ENCODE measurements around the gene C4orf51. TPM values are rescaled to one million over a fixed set of nuclear protein-coding genes. Genes with fewer than 3 reads are reported as not detected.

The C4orf51 gene
- total and polyA plus RNA-seq, 10 donors = not detected

DNA sequence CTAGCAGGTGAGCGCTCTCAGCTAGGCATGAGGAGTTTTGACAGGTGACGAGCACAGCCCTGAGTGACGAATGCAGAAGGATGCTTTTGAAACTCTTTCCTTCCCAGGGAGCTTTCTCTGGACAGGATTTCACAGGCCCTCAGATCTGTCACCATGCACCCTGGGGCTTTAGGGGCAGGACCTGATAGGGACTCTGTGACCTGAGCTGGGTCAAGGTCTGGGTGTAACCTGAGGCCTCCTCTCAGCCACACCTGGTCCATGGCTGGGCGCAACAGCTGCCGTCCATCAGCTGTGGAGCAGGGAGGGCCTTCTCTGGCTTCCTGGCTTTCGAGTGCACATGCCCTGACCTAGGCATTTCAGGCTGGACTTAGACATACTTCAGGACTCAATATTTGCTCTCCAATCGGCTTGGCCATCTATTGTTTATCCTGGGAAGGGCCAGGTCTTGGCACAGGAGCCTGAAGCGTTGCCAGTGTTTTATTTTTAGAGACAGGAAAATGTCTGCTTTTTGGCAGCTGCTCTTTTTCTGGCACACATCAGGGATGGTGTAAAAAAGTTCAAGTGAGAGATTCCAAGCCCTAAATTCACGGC lies 56.4 kb downstream of the C4orf51 start:
- peaks cover 0 to 28% (median 11%) of the 10 kb centered on the region in 6 donors for H3K4me1 ChIP-seq
- H3K27me3 ChIP-seq (replicated peaks in 1 of 7) = no peaks in the 10 kb centered on the region
- no peaks in the 10 kb centered on the region for H3K36me3 ChIP-seq
- H3K4me3 ChIP-seq = no peak overlapping the region
- WGBS, 5 donors = 55 to 82% (median 69%) methylated on average over 8 to 9 of the region's 9 CpGs
- H3K9me3 ChIP-seq = no peaks in the 10 kb centered on the region
- H3K27ac ChIP-seq = peak overlapping the region in 3 of 8 donors; percentile 2 to 34 (median 27)
- no peak for DNase-seq
- intact Hi-C loops (cut with DNase I; ENCODE audit: low total_unique reads) = no loop called here
- peak in 1 of 3 donors; percentile 32 for TF ChIP-seq POLR2AphosphoS5 (IDR thresholded peaks at IDR 0.05)
- TF ChIP-seq, protein P1, sequence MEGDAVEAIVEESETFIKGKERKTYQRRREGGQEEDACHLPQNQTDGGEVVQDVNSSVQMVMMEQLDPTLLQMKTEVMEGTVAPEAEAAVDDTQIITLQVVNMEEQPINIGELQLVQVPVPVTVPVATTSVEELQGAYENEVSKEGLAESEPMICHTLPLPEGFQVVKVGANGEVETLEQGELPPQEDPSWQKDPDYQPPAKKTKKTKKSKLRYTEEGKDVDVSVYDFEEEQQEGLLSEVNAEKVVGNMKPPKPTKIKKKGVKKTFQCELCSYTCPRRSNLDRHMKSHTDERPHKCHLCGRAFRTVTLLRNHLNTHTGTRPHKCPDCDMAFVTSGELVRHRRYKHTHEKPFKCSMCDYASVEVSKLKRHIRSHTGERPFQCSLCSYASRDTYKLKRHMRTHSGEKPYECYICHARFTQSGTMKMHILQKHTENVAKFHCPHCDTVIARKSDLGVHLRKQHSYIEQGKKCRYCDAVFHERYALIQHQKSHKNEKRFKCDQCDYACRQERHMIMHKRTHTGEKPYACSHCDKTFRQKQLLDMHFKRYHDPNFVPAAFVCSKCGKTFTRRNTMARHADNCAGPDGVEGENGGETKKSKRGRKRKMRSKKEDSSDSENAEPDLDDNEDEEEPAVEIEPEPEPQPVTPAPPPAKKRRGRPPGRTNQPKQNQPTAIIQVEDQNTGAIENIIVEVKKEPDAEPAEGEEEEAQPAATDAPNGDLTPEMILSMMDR (IDR thresholded peaks at IDR 0.05 in 8 of 11, conservative IDR thresholded peaks at IDR 0.05 in 3 of 11) = no peak

DNA sequence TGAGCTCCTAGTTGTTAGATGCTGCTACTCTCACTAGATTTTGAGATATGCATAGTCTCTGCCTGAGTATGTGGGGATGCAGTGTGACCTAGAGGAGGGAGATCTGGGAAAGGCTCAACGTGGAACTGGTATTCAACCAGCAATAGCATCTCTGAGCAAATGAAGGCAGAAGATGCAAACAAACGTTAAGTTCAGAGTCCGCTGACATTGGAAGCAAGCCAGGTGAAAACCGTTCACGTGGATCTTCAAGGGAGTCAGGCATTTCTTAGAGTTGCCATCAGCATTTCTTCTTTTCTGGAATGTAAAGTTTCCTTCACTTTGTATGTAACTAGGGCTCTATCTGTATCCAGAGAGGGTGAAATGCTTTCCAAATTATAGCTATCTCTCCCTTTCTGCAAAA lies 59.9 kb downstream of the C4orf51 start:
- Histone ChIP-seq H3K4me1 (peaks cover 0 to 10% (median 0%) of the 10 kb centered on the region in 6 donors), H3K36me3 (no peaks in the 10 kb centered on the region), H3K4me3 (no peak overlapping the region), H3K27ac (no peak overlapping the region), H3K9me3 (no peaks in the 10 kb centered on the region), H3K27me3 (replicated peaks in 1 of 7) (no peaks in the 10 kb centered on the region)
- no peak for DNase-seq
- intact Hi-C loops (cut with DNase I; ENCODE audit: low total_unique reads) = no loop called here
- 66 to 80% (median 76%) methylated on average over 5 of the region's 5 CpGs for WGBS, 5 donors
- TF ChIP-seq, protein P1 (IDR thresholded peaks at IDR 0.05 in 8 of 11, conservative IDR thresholded peaks at IDR 0.05 in 3 of 11) = no peak
- TF ChIP-seq POLR2AphosphoS5 (IDR thresholded peaks at IDR 0.05) = no peak
- no peak for TF ChIP-seq POLR2A (IDR thresholded peaks at IDR 0.05)

DNA sequence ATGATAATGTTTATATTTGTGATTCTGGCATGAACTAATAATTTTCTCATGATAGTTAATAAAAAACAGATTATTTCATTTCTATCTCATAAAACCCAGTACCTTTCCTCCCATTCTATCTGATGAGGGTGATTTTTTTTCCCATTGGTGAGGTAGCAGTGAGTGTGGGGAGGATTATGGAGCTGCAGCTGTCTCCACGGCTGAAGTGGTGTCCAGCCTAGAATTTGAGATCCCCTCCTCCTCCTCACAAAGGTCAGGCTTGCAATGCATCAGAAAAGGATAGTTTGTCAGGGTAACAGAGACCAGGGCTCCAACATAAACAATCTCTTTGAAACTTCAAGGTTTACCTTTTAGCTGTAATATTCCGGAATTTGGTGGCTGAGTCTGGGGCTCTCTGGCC lies 60.9 kb downstream of the C4orf51 start:
- H3K36me3 ChIP-seq = no peaks in the 10 kb centered on the region
- no peaks in the 10 kb centered on the region for H3K9me3 ChIP-seq
- intact Hi-C loops (cut with DNase I; ENCODE audit: low total_unique reads) = no loop called here
- no peak overlapping the region for H3K4me3 ChIP-seq
- no peak overlapping the region for H3K27ac ChIP-seq
- DNase-seq = no peak
- no peaks in the 10 kb centered on the region for H3K27me3 ChIP-seq (replicated peaks in 1 of 7)
- WGBS, 5 donors = 76 to 91% (median 79%) methylated on average over 2 of the region's 2 CpGs
- H3K4me1 ChIP-seq = peaks cover 0 to 10% (median 0%) of the 10 kb centered on the region in 6 donors
- TF ChIP-seq, protein P1 (IDR thresholded peaks at IDR 0.05 in 8 of 11, conservative IDR thresholded peaks at IDR 0.05 in 3 of 11) = no peak
- no peak for TF ChIP-seq POLR2A (IDR thresholded peaks at IDR 0.05)
- no peak for TF ChIP-seq POLR2AphosphoS5 (IDR thresholded peaks at IDR 0.05)

DNA sequence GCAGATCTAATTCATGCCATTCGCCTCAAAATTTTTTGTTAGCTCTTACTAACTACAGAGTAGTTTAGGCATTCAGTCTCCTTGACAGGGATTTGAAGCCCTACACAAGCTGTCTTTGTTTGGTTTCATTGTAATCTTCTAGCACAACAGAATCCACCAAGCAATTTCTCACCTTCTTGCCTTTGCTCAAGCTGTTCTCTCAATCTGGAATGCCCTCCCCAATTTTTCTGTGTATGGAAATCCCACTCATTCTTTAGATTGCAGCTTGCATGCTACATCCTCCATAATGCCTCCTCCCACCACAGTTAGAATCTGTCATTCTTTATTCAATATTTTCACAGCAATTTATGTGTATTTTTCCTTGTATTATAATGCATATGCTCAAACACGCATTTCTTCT lies 63.7 kb downstream of the C4orf51 start:
- TF ChIP-seq POLR2A (IDR thresholded peaks at IDR 0.05) (no peak), POLR2AphosphoS5 (IDR thresholded peaks at IDR 0.05) (no peak)
- TF ChIP-seq, protein P1 (IDR thresholded peaks at IDR 0.05 in 8 of 11, conservative IDR thresholded peaks at IDR 0.05 in 3 of 11) = no peak
- no peak for DNase-seq
- H3K9me3 ChIP-seq = no peaks in the 10 kb centered on the region
- H3K4me3 ChIP-seq = no peak overlapping the region
- no peaks in the 10 kb centered on the region for H3K36me3 ChIP-seq
- intact Hi-C loops (cut with DNase I; ENCODE audit: low total_unique reads) = no loop called here
- 81 to 95% (median 92%) methylated on average over 2 of the region's 2 CpGs for WGBS, 5 donors
- H3K27ac ChIP-seq = no peak overlapping the region
- no peaks in the 10 kb centered on the region for H3K27me3 ChIP-seq (replicated peaks in 1 of 7)
- H3K4me1 ChIP-seq = no peaks in the 10 kb centered on the region

Data from spleen (tissue), 11 donors.